Measurements from ENCODE around the gene SPATS2.

- TF ChIP-seq RFX5 (IDR thresholded peaks at IDR 0.05; ENCODE audit: low read depth, low read length) (no peak), CTCF (conservative IDR thresholded peaks at IDR 0.05; ENCODE audit: low read depth, low read length) (no peak), CEBPB (IDR thresholded peaks at IDR 0.05; ENCODE audit: low read depth, low read length) (no peak), MAZ (IDR thresholded peaks at IDR 0.05; ENCODE audit: borderline replicate concordance, low read depth, low read length) (no peak), USF2 (IDR thresholded peaks at IDR 0.05; ENCODE audit: low read depth, low read length) (no peak)
Observed at GRCh38 chr12:49462083-49462744, 95.0 kb downstream of the SPATS2 start.

Data from IMR-90 (cell line).